Measurements from ENCODE around the gene CPEB2.

- TF ChIP-seq, protein P1, sequence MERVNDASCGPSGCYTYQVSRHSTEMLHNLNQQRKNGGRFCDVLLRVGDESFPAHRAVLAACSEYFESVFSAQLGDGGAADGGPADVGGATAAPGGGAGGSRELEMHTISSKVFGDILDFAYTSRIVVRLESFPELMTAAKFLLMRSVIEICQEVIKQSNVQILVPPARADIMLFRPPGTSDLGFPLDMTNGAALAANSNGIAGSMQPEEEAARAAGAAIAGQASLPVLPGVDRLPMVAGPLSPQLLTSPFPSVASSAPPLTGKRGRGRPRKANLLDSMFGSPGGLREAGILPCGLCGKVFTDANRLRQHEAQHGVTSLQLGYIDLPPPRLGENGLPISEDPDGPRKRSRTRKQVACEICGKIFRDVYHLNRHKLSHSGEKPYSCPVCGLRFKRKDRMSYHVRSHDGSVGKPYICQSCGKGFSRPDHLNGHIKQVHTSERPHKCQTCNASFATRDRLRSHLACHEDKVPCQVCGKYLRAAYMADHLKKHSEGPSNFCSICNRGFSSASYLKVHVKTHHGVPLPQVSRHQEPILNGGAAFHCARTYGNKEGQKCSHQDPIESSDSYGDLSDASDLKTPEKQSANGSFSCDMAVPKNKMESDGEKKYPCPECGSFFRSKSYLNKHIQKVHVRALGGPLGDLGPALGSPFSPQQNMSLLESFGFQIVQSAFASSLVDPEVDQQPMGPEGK (CRISPR knock-in tag; IDR thresholded peaks at IDR 0.05; ENCODE audit: borderline replicate concordance): no peak
- TF ChIP-seq RARB (CRISPR knock-in tag; IDR thresholded peaks at IDR 0.05): no peak
- no peak for TF ChIP-seq ISL1 (CRISPR knock-in tag; IDR thresholded peaks at IDR 0.05)
- no peak for TF ChIP-seq CSDC2 (CRISPR knock-in tag; IDR thresholded peaks at IDR 0.05)
- TF ChIP-seq TCF4 (CRISPR knock-in tag; IDR thresholded peaks at IDR 0.05; ENCODE audit: borderline replicate concordance): no peak
Observed at GRCh38 chr4:15003401-15003890, 1.2 kb downstream of the CPEB2 start.

Data from SK-N-SH treated with all-trans-retinoic acid at 6 μM for 48 hours (cell line).